IPS DF 19.7 (cell line): ENCODE data around the gene ARG1.

Experiments used
- DNase-seq: peaks from one replicate; pipeline ENCODE4 v3.0.0-alpha.2; 2013; ENCODE audit warnings: low read depth, low spot score

ARG1 gene

GRCh38 chr6:131581523-131581922, 8.5 kb downstream of the ARG1 start:
- DNase-seq = no peak

GRCh38 chr6:131586543-131586942, 13.5 kb downstream of the ARG1 start:
- no peak for DNase-seq

- DNase-seq = no peak
These were observed 14.9 kb downstream of the ARG1 start for GRCh38 chr6:131587909-131588308.

DNA sequence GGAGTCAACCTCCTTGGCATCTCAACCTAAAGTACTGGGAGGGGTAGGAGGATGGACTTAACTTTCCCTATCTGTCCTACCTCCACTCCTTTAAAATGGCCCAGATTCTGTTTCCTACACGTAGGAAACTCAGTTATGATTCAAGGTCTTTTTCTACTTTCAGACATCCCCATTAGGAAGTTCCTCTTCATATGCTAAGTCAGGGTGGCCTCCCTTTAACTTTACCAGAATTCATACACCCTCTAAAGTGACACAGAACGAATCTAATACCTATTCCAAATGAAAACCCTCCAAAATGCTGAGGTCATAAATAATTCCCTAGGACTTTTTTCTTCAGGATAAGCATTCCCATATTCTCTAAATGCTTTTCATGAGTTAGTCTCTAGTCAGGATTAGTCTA, 15.6 kb downstream of the ARG1 start:
- DNase-seq = no peak

DNA sequence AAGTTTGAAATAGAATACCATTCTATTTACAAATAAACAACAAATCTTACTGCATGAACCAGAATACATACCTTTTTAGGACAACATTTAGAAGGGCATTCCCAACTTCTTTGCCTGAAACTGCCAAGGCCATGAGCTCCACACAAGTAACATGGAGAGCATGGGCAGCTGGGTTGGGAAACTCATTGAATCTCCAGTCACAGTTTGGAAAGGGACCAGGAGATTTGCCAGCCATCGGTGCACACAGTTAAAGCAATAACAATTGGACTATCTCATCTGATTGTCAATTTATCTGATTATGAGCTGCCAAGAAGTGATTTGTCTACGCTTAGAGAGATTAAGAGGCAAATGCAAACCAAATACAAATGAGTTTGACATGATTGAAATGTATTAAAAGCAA, 19.9 kb downstream of the ARG1 start:
- no peak for DNase-seq

DNA sequence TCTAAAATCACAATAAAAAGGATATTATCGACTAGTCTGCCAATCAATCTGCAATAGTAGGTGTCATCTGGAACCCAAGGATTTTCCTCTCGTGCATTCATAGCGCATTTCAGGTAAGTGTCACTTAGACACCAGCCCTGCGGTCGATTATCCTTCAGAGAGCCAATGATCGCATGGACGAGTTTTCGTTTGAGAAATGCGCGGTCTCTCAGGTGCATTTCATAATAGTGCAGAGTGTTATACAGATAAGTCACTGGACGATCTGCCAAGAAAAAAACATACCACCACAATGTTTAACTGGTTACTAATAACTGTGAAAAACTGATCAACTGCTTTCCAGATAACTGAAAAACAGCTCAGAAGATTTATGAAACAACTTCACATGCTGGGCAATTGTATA, 21.0 kb downstream of the ARG1 start:
- no peak for DNase-seq

DNA sequence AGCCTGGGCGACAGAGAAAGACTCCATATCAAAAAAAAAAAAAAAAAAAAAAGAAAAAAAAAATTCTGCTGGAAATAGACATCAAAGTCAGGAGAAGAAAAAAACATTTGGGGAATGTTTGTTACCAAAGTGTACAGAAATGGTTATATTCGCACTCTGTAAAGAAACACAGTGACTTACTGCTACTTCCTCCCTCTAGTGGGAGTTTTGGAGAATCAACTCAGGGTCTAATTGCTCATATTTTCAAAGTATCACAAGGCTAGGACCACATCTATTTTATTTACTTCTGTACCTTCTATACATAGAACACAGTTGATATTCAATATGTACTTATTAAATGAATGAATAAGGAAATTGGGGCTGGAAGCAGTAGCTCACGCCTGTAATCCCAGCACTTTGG, 24.4 kb downstream of the ARG1 start:
- no peak for DNase-seq

DNA sequence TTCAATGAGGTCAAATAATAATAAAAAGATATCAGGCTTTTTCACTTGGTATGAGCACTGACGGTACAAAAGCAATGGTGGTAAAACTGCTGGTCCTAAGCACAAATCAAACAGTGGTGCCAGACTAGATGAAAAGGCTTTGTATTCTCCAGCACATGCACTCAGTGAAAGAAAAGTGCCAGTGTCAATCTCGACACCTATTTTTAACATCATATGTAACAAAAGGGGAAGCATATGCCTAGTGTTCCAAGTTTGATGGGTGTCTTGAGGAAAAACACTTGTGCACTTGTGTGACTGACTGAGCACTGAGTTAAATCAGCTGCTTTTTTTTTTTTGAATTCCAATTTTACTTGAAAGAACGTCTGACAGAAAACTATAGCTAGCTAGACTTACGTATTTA, 27.7 kb downstream of the ARG1 start:
- DNase-seq = no peak

- DNase-seq = no peak
These were observed 29.8 kb downstream of the ARG1 start for GRCh38 chr6:131602781-131603312.

- no peak for DNase-seq
These were observed 40.4 kb downstream of the ARG1 start for GRCh38 chr6:131613296-131613925.

GRCh38 chr6:131615275-131615674, 42.2 kb downstream of the ARG1 start:
- no peak for DNase-seq

- DNase-seq = peak; percentile 90
These were observed 55.0 kb downstream of the ARG1 start, which contains the start of gene MED23 for GRCh38 chr6:131627724-131628682. MED23 (minus strand) TSS chr6:131628242; CDS start chr6:131628049, 193 bp downstream.

GRCh38 chr6:131628726-131629125, 55.7 kb downstream of the ARG1 start:
- no peak for DNase-seq

GRCh38 chr6:131629651-131630050, 56.6 kb downstream of the ARG1 start:
- DNase-seq = no peak

DNA sequence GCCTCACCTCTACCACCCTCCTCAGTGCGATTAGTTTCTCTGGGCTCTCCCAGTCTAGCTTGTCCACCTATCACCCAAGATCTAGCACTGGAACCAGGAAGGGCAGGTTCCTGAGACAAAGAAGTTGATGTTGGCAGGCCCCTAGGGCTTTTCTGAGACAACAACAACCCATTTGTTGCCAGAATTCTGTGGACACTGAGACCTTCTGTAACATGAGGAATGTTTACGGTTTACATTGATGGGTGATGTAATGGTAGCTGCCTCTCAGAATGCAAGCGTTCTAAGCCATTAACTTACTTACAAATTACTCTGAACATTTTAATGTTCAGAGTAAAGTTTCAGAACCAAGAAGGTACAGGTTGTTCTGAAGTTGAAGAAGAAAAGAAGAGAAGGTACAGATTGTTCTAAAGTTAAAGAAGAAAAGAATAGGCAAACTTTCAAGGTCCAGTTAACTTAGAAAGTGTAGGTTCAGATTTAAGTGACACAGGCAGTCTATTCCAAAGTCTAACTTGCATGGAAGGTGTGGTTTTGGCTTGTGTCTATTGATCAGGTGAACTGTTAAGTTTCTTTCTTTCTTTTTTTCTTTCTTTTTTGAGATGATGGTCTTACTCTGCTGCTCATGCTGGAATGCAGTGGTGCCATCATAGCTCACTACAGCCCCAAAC, 58.7 kb downstream of the ARG1 start:
- DNase-seq = no peak
